Activated CD8-positive, alpha-beta memory T cell treated with anti-CD3 and anti-CD28 coated beads, Interleukin-2, amount 50 U/mL, for 24 hours (primary cell): ENCODE measurements around the gene EVI5.
"Not testable (repeated sequence)": the region's sequence is repeated elsewhere in the genome, so short reads cannot be mapped to it uniquely, and the experiment has no call there.

ENCODE experiments used
- DNase-seq: peaks from one replicate; pipeline ENCODE4 v3.0.0-alpha.2; 2020; ENCODE audit errors: extremely low read depth

Gene EVI5

DNA sequence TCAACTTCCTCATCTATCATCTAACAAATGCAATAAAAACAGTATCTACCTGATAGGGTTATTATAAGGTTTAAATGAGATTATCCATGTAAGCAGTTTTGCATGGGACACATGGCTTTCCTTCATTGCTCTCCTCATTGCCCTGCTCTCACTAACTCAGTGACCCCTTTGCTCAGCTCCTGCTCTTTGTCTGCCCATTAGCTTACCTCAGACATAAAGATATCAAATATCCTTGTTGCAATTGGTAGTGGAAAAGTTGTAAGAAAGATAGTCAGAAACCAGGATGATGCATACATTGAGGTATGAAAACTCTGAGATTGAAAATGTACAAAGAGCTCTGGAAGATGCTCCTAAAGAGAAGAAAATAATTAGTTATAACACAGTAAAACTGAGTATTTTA, 89.8 kb downstream of the EVI5 start:
- no peak for DNase-seq

DNA sequence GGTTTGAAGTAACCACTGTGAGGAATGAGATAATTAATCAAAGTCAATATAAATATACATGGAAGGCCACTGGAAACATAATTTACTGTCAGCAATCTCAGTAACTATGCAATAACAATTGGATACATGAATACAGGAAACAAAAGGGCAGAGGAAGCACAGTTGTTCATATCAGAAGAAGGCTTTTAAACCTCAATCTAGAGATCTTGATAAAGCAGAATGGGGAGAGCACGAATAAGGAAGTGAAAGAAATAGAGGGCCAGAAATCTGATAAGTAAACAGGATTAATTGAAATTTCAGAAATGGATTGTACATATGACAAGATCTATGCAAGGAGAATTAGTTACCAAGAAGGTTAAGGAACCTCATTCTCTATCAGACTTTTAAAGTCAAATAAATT, 93.0 kb downstream of the EVI5 start:
- no peak for DNase-seq

DNA sequence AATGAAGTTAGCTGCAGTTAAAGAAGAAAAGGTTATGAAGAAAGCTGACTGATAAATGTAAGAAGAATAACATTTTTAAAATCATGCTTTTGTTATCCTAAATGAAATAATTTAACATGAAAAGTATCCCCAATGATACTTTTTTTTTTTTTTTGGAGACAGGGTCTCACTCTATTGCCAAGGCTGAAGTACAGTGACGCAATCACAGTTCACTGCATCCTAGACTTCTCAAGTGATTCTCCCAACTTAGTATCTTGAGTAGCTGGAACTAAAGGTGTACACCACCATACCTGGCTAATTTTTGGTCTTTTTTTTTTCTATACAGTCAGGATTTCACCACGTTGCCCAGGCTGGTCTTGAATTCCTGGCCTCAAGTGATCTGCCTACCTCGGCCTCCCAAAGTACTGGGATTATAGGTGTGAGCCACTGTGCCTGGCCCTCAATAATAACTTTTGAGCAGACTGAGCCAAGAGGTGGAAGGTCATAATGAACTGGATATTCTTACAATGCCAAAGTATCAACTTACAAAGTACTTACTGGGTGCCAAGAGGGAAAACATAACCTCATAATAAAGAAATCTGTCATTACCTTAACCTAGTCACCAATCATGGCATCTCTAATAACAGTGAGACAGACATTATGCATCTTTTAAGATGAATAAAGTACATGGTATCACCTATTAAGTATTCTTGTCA, 94.5 kb downstream of the EVI5 start:
- DNase-seq, result no peak

DNA sequence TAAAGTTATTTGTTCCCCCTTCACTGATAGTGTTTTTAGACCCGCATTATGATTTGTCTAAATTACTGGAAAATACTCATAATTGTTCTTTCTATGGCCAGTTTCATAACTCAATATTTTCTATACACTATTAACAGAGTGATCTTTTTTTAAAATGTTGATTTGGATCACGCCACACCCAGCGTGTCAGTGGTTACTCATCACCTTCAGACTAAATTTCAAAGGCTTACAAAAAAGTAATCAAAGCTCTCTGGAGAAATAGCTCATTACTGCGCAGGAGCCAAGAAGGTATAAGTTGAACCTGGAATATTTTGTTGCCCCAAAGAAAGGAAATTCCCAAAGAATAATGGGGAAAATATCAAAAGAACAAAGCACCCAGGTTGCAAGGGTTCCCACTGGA, 104.9 kb downstream of the EVI5 start:
- no peak for DNase-seq

DNA sequence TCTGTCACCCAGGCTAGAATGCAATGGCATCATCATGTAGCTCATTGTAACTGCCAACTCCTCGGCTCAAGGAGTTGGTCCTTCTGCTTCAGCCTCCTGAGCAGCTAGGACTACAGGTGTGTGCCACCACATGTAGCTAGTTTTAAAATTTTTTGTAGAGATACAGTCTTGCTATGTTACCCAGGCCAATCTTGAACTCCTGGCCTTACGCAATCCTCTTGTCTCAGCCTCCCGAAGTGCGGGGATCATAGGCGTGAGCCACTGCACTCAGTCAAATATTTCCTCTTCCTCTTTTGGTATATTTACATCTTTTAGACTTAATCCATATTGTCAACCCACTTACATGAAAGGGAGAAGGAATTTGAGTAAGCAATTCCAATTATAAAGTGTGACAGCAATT, 121.1 kb downstream of the EVI5 start:
- no peak for DNase-seq

DNA sequence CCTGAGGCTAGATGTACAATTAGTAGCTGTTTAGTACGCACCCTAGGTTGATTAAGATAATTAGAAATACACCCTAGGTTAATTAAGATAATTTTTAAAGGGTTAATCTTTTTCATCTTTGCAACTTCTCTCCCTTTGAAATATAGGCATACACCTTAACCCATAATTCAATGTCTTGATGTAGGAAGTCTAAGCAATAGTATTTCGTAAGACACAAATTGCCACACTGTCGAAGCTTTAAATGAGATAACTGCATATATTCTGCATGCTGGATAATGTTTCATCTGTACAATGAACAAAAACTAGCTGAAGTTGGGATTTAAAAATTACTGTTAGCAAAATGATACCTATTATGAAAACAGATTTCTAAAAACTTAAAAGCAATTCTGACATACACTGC, 122.9 kb downstream of the EVI5 start:
- DNase-seq, result no peak

DNA sequence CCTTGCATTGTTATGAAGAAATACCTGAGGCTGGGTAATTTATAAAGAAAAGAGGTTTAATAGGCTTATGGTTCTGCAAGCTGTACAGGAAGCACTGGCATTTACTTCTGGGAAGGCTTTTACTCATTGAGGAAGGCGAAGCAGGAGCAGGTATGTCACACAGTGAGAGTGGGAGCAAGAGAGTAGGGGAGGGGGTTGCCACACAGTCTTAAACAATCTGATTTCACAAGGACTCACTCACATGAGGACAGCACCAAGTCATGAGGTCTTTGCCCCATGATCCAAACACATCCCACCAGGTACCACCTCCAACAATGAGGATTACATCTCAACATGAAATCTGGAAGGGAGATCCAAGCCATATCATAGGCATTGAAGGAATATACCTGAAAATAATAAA, 127.2 kb downstream of the EVI5 start:
- no peak for DNase-seq

DNA sequence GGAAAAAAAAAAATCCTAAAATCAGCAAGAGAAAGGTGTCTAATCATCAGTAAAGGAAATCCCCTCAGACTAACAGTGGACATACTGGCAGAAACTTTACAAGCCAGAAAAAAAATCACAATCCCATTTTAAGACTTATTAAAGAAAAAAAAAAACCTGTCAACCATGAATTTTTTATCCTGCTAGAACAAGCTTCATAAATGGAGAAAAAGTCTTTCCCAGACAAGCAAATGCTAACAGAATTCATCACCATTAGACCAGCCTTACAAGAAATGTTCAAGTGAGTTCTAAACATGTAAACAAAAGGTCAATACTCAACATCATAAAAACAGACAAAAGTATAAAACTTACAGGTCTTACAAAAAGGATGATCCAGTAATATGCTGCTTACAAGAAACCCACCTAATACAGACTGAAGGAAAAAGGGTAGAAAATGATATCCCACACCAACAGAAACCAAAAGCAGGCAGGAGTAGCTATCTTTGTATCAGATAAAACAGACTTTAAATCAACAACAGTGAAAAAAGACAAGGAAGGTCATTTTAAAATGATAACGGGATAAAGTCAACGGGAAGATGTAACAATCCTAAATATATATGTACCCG, 129.6 kb downstream of the EVI5 start:
- no peak for DNase-seq

DNA sequence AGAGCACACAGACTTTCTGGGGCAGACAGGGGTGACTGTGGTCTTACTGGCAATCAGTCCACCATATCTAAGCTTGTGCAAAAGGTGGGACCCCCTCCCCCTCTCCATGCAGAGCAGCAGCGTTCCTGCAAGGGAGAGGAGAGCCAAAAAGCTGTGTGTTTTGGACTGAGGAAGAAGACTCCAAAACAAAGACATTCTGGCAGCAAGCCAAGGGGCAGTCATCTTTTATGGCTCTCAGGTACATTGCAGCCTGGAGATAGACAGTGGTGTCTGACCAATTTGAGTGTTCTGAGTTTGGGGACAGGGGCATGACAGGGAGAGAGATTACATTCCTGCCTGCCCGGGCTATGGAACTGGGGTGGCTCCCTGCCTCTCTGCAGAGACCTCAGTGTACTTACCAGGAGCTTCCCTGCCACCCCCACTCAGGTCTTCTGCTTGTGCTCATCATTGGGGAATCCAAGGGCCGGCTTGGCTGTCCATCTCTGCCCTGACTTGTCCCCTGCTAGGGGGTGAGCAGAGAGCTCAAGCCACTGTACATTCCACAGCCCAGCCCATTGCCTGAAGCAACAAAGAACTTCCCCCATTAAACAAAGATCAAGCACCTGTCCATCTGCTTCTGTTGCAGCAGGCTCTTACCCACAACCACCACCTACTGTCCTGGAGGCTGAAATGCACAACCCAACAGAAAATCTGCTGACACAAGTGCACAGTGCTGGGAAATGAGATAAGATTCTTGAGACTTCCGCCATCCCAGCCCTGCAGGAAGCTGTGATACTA, 131.1 kb downstream of the EVI5 start:
- DNase-seq, result no peak

DNA sequence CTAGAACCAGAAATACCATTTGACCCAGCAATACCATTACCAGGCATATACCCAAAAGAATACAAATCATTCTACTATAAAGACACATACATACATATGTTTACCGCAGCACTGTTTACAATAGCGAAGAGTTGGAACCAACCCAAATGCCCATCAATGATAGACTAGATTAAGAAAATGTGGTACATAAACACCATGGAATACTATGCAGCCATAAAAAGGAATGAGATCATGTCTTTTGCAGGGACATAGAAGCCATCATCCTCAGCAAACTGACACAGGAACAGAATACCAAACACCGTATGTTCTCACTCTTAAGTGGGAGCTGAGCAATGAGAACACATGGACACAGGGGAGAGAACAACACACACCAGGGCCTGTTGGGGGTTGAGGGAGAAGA, 144.2 kb downstream of the EVI5 start:
- not testable (repeated sequence) for DNase-seq

DNA sequence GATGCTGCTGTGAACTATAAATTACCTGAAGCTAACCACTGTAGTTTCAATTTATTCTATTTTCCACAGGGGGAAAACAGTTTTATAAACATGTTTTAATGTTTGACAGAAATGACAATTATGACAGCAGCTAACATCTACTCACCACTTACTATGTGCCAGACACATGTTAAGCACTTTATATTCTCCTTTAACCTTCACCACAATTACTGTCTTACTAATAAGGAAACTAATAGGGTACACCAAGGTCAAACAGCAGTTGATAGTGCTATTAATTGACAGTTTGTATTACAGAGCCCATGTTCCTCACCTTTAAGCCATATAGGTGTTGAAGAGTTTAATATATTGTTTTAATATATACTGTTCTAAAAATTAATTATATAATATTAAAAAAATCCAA, 146.4 kb downstream of the EVI5 start:
- no peak for DNase-seq

DNA sequence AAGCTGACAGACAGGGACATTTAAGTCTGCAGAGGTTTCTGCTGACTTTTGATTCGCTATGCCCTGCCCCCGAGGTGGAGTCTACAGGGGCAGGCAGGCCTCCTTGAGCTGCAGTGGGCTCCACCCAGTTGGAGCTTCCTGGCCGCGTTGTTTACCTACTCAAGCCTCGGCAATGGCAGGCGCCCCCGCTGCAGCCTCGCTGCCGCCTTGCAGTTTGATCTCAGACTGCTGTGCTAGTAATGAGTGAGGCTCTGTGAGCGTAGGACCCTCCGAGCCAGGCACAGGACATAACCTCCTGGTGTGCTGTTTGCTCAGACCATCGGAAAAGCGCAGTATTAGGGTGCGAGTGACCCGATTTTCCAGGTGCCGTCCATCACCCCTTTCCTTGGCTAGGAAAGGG, 149.7 kb downstream of the EVI5 start:
- not testable (repeated sequence) for DNase-seq

DNA sequence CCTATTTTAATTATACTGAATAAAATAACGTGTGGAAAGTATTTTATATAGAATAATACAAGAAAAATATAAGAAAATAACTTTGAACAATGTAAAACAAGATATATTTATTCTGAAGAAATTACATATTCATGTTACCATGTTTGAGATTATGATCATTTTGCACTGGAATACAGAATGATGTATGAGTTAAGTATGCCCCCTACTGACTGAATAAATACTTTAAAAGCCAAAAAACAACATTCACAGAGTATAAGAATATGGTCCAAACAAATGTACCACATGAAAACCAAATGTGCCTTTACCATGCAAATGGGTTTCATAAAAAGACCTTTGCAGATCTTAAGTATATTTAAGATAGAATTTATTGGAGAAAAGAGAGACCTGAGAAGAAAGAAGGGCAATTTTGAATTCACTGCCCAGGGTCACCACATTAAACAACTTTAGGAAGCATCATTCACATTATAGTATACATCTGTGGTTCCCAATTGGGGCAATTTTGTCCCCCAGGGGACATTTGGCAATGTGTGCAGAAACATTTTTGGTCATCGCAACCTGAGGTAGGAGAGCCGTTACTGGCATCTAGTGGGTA, 161.6 kb downstream of the EVI5 start:
- no peak for DNase-seq

DNA sequence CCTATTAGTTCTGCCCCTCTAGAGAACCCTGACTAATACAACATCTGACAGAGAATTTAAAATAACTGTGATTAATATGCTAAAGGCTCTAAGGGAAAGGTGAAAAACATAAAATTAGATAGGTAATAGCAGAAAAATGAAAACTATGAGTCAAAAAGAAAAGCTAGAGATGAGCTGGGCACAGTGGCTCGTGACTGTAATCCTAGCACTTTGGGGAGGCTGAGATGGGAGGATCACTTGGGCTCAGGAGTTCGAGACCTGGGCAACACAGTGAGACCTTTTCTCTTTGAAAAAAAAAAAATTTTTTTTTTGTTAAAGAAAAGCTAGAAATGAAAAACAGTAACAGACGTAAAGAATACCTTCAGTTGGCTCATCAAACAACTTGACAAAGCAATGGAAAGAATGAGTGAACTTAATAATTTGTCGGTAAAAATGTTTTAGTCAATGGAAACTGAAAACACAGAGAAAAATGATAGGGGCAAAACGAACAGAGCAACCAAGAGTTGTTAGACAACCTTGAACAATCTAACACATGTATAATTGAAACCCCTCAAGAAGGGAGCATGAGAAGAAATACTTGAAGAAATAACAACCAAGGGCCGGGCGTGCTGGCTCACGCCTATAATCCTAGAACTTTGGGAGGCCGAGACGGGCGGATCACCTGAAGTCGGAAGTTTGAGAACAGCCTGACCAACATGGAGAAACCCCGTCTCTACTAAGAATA, 165.3 kb downstream of the EVI5 start:
- no peak for DNase-seq

DNA sequence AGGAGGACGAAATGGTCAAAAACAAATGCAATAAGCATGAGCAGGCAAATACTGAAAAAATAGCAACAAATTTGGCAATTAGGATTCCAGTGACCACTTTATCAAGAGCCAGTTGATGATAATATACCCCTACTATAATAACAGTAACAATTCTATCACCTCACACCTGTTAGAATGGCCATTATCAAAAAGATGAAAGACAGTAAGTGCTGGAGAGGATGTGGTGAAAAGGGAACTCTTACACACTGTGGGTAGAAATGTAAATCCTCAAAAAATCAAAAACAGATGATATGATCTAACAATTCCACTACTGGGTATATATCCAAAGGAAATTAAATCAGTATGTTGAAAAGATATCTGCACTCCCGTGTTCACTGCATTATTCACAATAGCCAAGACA, 183.9 kb downstream of the EVI5 start:
- DNase-seq, result no peak

DNA sequence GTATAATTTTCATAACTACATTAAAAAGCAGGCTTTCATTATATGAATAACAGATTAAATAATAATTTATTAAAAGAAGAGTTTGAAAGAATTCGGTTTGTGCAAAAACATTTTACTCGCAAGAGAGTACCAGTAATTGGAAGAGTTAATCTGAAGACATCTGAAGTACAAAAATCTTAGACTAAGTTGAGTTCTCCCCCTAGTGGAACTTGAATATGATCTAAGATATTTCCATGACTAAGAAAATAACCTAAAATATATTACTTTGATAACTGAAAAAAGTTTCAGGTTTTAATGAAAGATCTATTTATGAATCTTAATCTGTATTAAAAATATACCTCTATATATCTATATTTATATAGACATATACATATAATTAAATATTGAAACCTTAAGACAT, 185.7 kb downstream of the EVI5 start:
- DNase-seq, result no peak

DNA sequence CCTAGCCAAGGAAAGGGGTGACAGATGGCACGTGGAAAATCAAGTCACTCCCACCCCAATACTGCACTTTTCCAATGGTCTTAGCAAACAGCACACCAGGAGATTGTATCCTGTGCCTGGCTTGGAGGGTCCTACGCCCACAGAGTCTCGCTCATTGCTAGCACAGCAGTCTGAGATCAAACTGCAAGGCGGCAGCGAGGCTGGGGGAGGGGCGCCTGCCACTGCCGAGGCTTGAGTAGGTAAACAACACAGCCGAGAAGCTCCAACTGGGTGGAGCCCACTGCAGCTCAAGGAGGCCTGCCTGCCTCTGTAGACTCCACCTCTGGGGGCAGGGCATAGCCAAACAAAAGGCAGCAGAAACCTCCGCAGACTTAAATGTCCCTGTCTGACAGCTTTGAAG, 195.5 kb downstream of the EVI5 start:
- DNase-seq, result not testable (repeated sequence)

DNA sequence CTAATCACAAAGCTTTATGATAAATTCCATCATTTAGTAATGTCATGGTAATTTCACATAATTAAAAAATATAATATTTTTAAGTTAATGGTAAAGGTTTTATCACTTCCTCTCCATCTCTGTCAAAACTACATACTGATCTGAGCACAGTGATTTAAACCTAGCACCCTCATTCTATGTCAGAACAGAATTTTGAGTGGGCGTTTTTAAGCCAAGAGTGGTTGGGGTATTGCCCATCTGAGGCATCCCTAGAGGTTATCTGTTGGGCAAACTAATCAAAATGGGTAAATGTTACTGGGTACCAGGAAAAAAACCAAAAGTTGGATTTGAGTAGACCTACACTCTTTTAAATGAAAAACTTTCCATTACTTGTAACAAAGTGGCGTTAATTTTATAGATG, 197.5 kb downstream of the EVI5 start:
- no peak for DNase-seq

DNA sequence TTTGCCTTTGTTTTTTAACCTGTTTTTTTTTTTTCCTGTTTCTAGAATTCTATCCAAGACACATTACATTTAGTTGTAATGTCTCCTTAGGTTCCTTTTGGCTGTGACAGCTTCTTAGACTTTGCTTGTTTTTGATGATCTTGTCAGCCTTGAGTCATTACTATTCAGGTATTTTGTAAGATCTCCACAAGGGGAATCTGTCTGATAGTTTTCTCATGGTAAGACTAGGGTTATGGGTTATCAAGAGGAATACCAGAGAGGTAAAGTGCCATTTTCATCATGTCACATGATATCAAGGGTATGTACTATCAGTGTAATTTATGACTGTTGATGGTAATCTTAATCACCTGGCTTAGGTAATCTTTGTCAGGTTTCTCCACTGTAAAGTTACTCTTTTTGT, 199.1 kb downstream of the EVI5 start:
- DNase-seq, result no peak

DNA sequence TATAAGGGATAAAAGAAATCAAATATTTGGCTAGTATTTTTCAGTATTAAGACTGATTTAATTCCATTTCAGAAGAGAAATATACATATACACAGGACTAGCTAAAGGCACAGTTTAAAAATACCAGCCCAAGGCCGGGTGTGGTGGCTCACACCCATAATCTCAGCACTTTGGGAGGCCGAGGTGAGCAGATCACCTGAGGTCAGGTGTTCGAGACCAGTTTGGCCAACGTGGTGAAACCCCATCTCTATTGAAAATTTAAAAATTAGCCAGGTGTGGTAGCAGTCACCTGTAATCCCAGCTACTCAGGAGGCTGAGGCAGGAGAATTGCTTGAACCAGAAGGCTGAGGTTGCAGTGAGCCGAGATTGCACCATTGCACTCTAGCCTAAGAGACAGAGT, 200.1 kb downstream of the EVI5 start:
- DNase-seq, result not testable (repeated sequence)

DNA sequence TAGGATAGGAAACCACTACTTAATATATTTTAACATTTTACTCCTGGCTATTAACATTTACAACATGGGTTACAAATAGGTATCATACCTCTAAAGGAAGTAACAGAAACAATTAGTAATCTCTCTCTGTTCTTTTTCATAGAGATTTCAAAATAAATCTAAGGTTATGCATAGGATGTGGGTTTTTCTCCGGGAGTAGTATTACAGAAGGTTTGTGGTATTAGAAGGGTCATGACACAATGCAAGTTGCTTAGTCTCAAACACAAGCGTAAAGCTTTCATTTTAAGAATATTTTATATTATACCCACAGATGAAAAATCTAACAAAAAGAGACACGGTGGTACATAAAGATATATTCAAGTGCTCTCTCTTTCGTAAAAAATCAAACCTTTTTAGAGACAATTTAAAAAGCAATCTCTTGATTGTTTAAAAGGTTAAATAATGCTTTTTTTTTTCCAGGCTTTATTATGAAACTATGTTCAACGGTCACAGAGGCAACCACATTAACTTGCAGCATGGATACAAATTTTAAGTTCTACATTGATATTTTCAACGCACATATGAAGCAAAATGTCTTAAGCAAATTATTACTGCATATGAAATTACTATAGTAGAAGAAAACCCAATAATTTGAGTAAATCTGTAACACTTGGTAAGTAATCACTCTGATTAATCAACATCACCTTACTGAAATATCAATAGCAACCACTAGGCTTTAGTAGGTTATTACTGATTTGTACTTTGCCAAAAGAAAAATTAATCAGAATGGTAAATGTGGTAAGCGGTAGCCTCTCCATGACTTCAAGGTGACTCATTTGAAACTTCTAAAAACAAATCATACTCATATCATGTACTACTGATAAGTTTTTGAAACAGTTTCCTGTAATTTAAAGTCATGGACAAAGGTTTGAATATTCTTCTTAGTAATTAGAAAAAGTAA, 200.8 kb downstream of the EVI5 start:
- no peak for DNase-seq
